Common myeloid progenitor, CD34-positive (primary cell): ENCODE data around the gene CCNL1.

Experiments used
- CTCF ChIA-PET: fragments of 350-600 bp; sonication (Branson Sonifier 250); formaldehyde crosslinking; loops from one replicate; lab custom pipeline; 2021; ENCODE audit warnings: antibody characterized with exemption; lab: Charles Lee
- POLR2A ChIA-PET: fragments of 350-600 bp; sonication (Branson Sonifier 250); formaldehyde crosslinking; loops from one replicate; lab custom pipeline; 2021; ENCODE audit warnings: antibody characterized with exemption; lab: Charles Lee
- DNase-seq, 3 donors: peaks; one replicate each; pipeline versions ENCODE4 v3.0.0 to v3.0.0-alpha.2; 2013
- H3K27ac ChIP-seq, 2 experiments: 1 replicate in 1 of 2; 2 replicates in 1 of 2; pipeline ENCODE4 v1.7.0; 2013; ENCODE audit warnings: inconsistent platforms in 2 of 2, low read length in 2 of 2, mild to moderate bottlenecking in 2 of 2, low read depth in 1 of 2, moderate library complexity in 1 of 2; ENCODE audit not compliant: severe bottlenecking in 2 of 2, insufficient read depth in 1 of 2, poor library complexity in 1 of 2
- H3K27me3 ChIP-seq, 5 experiments: replicated peaks in 2 of 5; 1 replicate in 3 of 5; 2 replicates in 2 of 5; pipeline versions ENCODE4 v1.6.1 to v1.7.0; 2013; ENCODE audit warnings: low read length in 4 of 5, mild to moderate bottlenecking in 2 of 5, moderate library complexity in 2 of 5, inconsistent platforms in 1 of 5; ENCODE audit not compliant: insufficient read depth in 5 of 5, control insufficient read depth in 4 of 5
- H3K36me3 ChIP-seq, 4 experiments: 1 replicate in 2 of 4; 2 replicates in 2 of 4; pipeline versions ENCODE4 v1.6.1 to v1.7.0; 2013; ENCODE audit warnings: low read length in 3 of 4, control low read depth in 1 of 4, mild to moderate bottlenecking in 1 of 4; ENCODE audit not compliant: control insufficient read depth in 4 of 4, insufficient read depth in 4 of 4
- H3K4me1 ChIP-seq, 4 experiments: 1 replicate in 3 of 4; 2 replicates in 1 of 4; pipeline versions ENCODE4 v1.6.1 to v1.7.1; 2013; ENCODE audit warnings: low read length in 3 of 4, mild to moderate bottlenecking in 3 of 4, control low read depth in 1 of 4, inconsistent platforms in 1 of 4, moderate library complexity in 1 of 4; ENCODE audit not compliant: control insufficient read depth in 4 of 4, insufficient read depth in 4 of 4; ENCODE audit errors: control extremely low read depth in 1 of 4
- H3K4me3 ChIP-seq, 7 experiments: 1 replicate in 4 of 7; 2 replicates in 3 of 7; pipeline versions ENCODE4 v1.5.1 to v1.7.0; 2013; ENCODE audit warnings: mild to moderate bottlenecking in 7 of 7, low read length in 6 of 7, moderate library complexity in 6 of 7, inconsistent platforms in 2 of 7, low read depth in 2 of 7, control low read depth in 1 of 7; ENCODE audit not compliant: insufficient read depth in 4 of 7, control insufficient read depth in 1 of 7; ENCODE audit errors: extremely low read depth in 1 of 7
- H3K9me3 ChIP-seq, 5 experiments: 1 replicate in 4 of 5; 2 replicates in 1 of 5; pipeline versions ENCODE4 v1.6.1 to v1.7.1; 2013; ENCODE audit warnings: low read length in 4 of 5, mild to moderate bottlenecking in 2 of 5, inconsistent platforms in 1 of 5, low read depth in 1 of 5, moderate library complexity in 1 of 5; ENCODE audit not compliant: control insufficient read depth in 4 of 5, insufficient read depth in 2 of 5; ENCODE audit errors: control extremely low read depth in 1 of 5
- WGBS: methylation state at CpG from one replicate; pipeline ENCODE4 v1.1.5; 2013; ENCODE audit not compliant: insufficient coverage; 5-methylcytosine and 5-hydroxymethylcytosine counted together

The CCNL1 gene

GRCh38 chr3:157120071-157120892, 39.7 kb downstream of the CCNL1 start:
- Histone ChIP-seq H3K4me3 (no peak overlapping the region), H3K27ac (no peak overlapping the region), H3K27me3 (peaks cover 0 to 38% (median 8%) of the 10 kb centered on the region in 5 experiments), H3K36me3 (no peaks in the 10 kb centered on the region), H3K4me1 (peaks cover 0 to 4% (median 1%) of the 10 kb centered on the region in 4 experiments), H3K9me3 (peaks cover 0 to 3% (median 0%) of the 10 kb centered on the region in 5 experiments)
- DNase-seq: no peak
- ChIA-PET CTCF (interaction anchor here (1.7 to 3.2 kb wide), 3 partner anchors 7 to 17 kb away, joined by 4 to 17 read pairs (median 8); no protein-coding TSS in a partner anchor), POLR2A (interaction anchor here (0.6 kb wide), 1 partner anchor 234 kb away, joined by 3 read pairs; no protein-coding TSS in a partner anchor)
- WGBS: 69% methylated on average over 51 of the region's 56 CpGs

- peaks cover 0 to 38% (median 8%) of the 10 kb centered on the region in 5 experiments for H3K27me3 ChIP-seq
- H3K36me3 ChIP-seq: no peaks in the 10 kb centered on the region
- no peak overlapping the region for H3K27ac ChIP-seq
- no peak for DNase-seq
- peaks cover 0 to 4% (median 1%) of the 10 kb centered on the region in 4 experiments for H3K4me1 ChIP-seq
- POLR2A ChIA-PET: interaction anchor here (0.6 kb wide), 1 partner anchor 235 kb away, joined by 3 read pairs; no protein-coding TSS in a partner anchor
- CTCF ChIA-PET: interaction anchor here (1.7 to 3.2 kb wide), 2 partner anchors 8 to 18 kb away, joined by 4 to 17 read pairs; no protein-coding TSS in a partner anchor
- 69% methylated on average over 5 of the region's 7 CpGs for WGBS
- peaks cover 0 to 3% (median 0%) of the 10 kb centered on the region in 5 experiments for H3K9me3 ChIP-seq
- no peak overlapping the region for H3K4me3 ChIP-seq
These were observed 40.5 kb downstream of the CCNL1 start for GRCh38 chr3:157119369-157119951.

GRCh38 chr3:157117875-157118654, 41.9 kb downstream of the CCNL1 start:
- peaks cover 0 to 4% (median 1%) of the 10 kb centered on the region in 4 experiments for H3K4me1 ChIP-seq
- H3K9me3 ChIP-seq: peaks cover 0 to 3% (median 0%) of the 10 kb centered on the region in 5 experiments
- POLR2A ChIA-PET: no interaction called here
- H3K4me3 ChIP-seq: no peak overlapping the region
- no peak for DNase-seq
- H3K27me3 ChIP-seq: peaks cover 0 to 35% (median 8%) of the 10 kb centered on the region in 5 experiments
- 89% methylated on average over 3 of the region's 4 CpGs for WGBS
- H3K27ac ChIP-seq: no peak overlapping the region
- CTCF ChIA-PET: interaction anchor here (1.2 to 3.2 kb wide), 4 partner anchors 9 to 19 kb away, joined by 4 to 17 read pairs (median 4); no protein-coding TSS in a partner anchor
- H3K36me3 ChIP-seq: no peaks in the 10 kb centered on the region

DNA sequence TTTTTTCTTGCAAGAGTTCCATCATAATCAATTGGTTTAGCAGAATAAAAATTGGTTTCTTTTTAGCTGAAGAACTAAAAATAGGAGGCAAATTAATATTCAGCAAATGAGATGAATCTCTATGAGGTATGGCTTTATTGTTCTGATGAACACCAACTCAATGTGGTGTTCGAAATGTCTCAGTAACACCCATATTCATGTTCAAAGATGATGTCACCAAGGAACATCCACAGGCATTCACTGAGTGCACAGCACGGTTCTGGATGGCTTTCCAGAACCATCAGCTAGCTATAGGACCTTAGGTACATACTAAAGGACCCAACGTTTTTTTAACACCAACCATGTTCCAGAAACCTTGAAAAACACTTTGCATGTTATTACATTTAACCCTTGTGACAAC, 42.7 kb downstream of the CCNL1 start:
- POLR2A ChIA-PET: no interaction called here
- no peak for DNase-seq
- no peak overlapping the region for H3K4me3 ChIP-seq
- peaks cover 0 to 3% (median 0%) of the 10 kb centered on the region in 5 experiments for H3K9me3 ChIP-seq
- CTCF ChIA-PET: interaction anchor here (1.2 to 3.2 kb wide), 5 partner anchors 10 to 20 kb away, joined by 4 to 17 read pairs (median 6); no protein-coding TSS in a partner anchor
- peaks cover 0 to 30% (median 8%) of the 10 kb centered on the region in 5 experiments for H3K27me3 ChIP-seq
- WGBS: 93% methylated on average over 2 of the region's 3 CpGs
- no peak overlapping the region for H3K27ac ChIP-seq
- H3K36me3 ChIP-seq: no peaks in the 10 kb centered on the region
- peaks cover 0 to 4% (median 1%) of the 10 kb centered on the region in 4 experiments for H3K4me1 ChIP-seq

GRCh38 chr3:157116017-157116416, 43.9 kb downstream of the CCNL1 start:
- H3K4me3 ChIP-seq: no peak overlapping the region
- 94% methylated on average over 4 of the region's 4 CpGs for WGBS
- H3K27ac ChIP-seq: peak overlapping the region in 1 of 2 experiments; percentile 11
- peaks cover 0 to 20% (median 8%) of the 10 kb centered on the region in 5 experiments for H3K27me3 ChIP-seq
- peaks cover 0 to 3% (median 0%) of the 10 kb centered on the region in 5 experiments for H3K9me3 ChIP-seq
- ChIA-PET POLR2A (no interaction called here), CTCF (interaction anchor here (0.8 to 2.1 kb wide), 7 partner anchors 8 to 440 kb away, joined by 3 to 8 read pairs (median 3); no protein-coding TSS in a partner anchor)
- no peaks in the 10 kb centered on the region for H3K36me3 ChIP-seq
- DNase-seq: no peak
- H3K4me1 ChIP-seq: peaks cover 0 to 4% (median 0%) of the 10 kb centered on the region in 4 experiments
